Fibroblast of lung (primary cell): ENCODE results near the gene KRT6B. TPM values are rescaled to one million over a fixed set of nuclear protein-coding genes. Genes with fewer than 3 reads are reported as not detected.

Source experiments
- DNase-seq, 2 donors: peaks; one replicate each; pipeline versions ENCODE4 v3.0.0 to v3.0.0-alpha.2; 2010; ENCODE audit warnings: low read depth in 2 of 2
- H2AFZ ChIP-seq: 2 replicates; pipeline ENCODE4 v1.5.1; 2012; ENCODE audit warnings: low read length, control low read depth, inconsistent platforms
- H3K27ac ChIP-seq: 2 replicates; pipeline ENCODE4 v1.5.1; 2011; ENCODE audit warnings: low read length, control low read depth; ENCODE audit not compliant: insufficient read depth
- H3K27me3 ChIP-seq: 2 replicates; pipeline ENCODE4 v1.5.1; 2011; ENCODE audit warnings: mild to moderate bottlenecking, low read length; ENCODE audit not compliant: control insufficient read depth, insufficient read depth
- H3K36me3 ChIP-seq: 2 replicates; pipeline ENCODE4 v1.5.1; 2011; ENCODE audit warnings: low read length; ENCODE audit not compliant: control insufficient read depth, insufficient read depth
- H3K4me1 ChIP-seq: 2 replicates; pipeline ENCODE4 v1.5.1; 2011; ENCODE audit warnings: low read length; ENCODE audit not compliant: control insufficient read depth, insufficient read depth; ENCODE audit errors: extremely low read depth
- H3K4me2 ChIP-seq: 2 replicates; pipeline ENCODE4 v1.5.1; 2011; ENCODE audit warnings: low read length, control low read depth; ENCODE audit not compliant: insufficient read depth; ENCODE audit errors: extremely low read depth
- H3K4me3 ChIP-seq, 4 experiments: fragments of 200-600 bp in 1 of 4; sonication (generic) in 1 of 4; replicated peaks in 1 of 4; 2 replicates each; pipeline ENCODE4 v1.5.1; 2011 to 2016; ENCODE audit warnings: low read length in 4 of 4, low read depth in 3 of 4, mild to moderate bottlenecking in 3 of 4, control low read depth in 2 of 4, inconsistent platforms in 1 of 4, mixed read lengths in 1 of 4; ENCODE audit not compliant: insufficient read depth in 1 of 4; ENCODE audit errors: control extremely low read depth in 1 of 4
- H3K79me2 ChIP-seq: 2 replicates; pipeline ENCODE4 v1.5.1; 2012; ENCODE audit warnings: mild to moderate bottlenecking, low read length, inconsistent platforms; ENCODE audit not compliant: control insufficient read depth, insufficient read depth
- H3K9ac ChIP-seq: 2 replicates; pipeline ENCODE4 v1.5.1; 2011; ENCODE audit warnings: mild to moderate bottlenecking, low read length, control low read depth; ENCODE audit not compliant: insufficient read depth
- H3K9me3 ChIP-seq: 2 replicates; pipeline ENCODE4 v1.5.1; 2012; ENCODE audit warnings: low read depth, low read length; ENCODE audit not compliant: control insufficient read depth, insufficient read depth
- H4K20me1 ChIP-seq: 2 replicates; pipeline ENCODE4 v1.5.1; 2011; ENCODE audit warnings: low read length; ENCODE audit not compliant: control insufficient read depth, insufficient read depth; ENCODE audit errors: extremely low read depth
- EZH2 ChIP-seq: IDR thresholded peaks from 2 replicates; pipeline ENCODE4 v1.5.1; 2012; ENCODE audit warnings: low read length, control low read depth, mild to moderate bottlenecking; ENCODE audit errors: missing control alignments
- polyA plus RNA-seq, 2 donors: library from polyadenylated mRNA; depleted of rRNA in 1 of 2; stranded (reverse) in 1 of 2; unstranded in 1 of 2; fragments of >200 nt; gene quantifications; 2 replicates each; pipeline ENCODE4 v1.2.1, GENCODE V29; 2011 to 2012; ENCODE audit warnings: missing spikeins in 1 of 2
- total RNA-seq: library from RNA; depleted of rRNA; stranded (reverse); fragments of >200 nt; gene quantifications from 2 replicates; pipeline ENCODE4 v1.2.1, GENCODE V29; 2014
- TF ChIP-seq, protein P1 (sequence below), 2 donors: IDR thresholded peaks in 1 of 2; conservative IDR thresholded peaks in 1 of 2; 1 replicate in 1 of 2; 2 replicates in 1 of 2; pipeline ENCODE4 v1.5.1; 2011 to 2012; ENCODE audit warnings: low read length in 2 of 2, control low read depth in 1 of 2, inconsistent platforms in 1 of 2, low read depth in 1 of 2, mild to moderate bottlenecking in 1 of 2

KRT6B gene
- total and polyA plus RNA-seq, 2 donors (not counting 1 experiment from before 2014, with no cell fraction given): 0.07 TPM; not detected in 1

DNA sequence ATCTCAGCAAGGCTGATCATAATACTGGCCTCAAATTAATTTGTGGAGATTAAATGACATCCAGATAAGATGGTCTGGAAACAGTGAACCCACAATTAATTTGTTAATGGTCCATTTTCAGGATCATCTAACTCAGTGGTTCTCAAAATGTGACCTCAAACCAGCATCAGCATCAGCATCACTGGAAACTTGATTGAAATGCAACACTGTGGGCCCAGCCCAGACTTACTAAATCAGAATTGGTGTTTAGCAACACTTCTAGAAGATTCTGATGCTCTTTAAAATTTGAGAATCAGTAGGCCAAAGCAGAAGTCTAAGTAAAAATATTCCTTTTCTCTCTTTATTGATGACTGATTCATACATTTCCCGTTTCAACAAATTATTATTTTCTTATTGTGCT lies 35.2 kb downstream of the KRT6B start:
- no peak for DNase-seq
- H3K79me2 ChIP-seq: no peaks in the 10 kb centered on the region
- H3K4me3 ChIP-seq: no peak overlapping the region
- TF ChIP-seq EZH2: no peak
- TF ChIP-seq, protein P1, sequence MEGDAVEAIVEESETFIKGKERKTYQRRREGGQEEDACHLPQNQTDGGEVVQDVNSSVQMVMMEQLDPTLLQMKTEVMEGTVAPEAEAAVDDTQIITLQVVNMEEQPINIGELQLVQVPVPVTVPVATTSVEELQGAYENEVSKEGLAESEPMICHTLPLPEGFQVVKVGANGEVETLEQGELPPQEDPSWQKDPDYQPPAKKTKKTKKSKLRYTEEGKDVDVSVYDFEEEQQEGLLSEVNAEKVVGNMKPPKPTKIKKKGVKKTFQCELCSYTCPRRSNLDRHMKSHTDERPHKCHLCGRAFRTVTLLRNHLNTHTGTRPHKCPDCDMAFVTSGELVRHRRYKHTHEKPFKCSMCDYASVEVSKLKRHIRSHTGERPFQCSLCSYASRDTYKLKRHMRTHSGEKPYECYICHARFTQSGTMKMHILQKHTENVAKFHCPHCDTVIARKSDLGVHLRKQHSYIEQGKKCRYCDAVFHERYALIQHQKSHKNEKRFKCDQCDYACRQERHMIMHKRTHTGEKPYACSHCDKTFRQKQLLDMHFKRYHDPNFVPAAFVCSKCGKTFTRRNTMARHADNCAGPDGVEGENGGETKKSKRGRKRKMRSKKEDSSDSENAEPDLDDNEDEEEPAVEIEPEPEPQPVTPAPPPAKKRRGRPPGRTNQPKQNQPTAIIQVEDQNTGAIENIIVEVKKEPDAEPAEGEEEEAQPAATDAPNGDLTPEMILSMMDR (conservative IDR thresholded peaks at IDR 0.05 in 1 of 2, IDR thresholded peaks at IDR 0.05 in 1 of 2; ENCODE audit: low read depth in 1 of 2, low read length in 2 of 2): no peak
- H3K9ac ChIP-seq: no peak overlapping the region
- no peaks in the 10 kb centered on the region for H4K20me1 ChIP-seq
- H3K27ac ChIP-seq: no peak overlapping the region
- no peaks in the 10 kb centered on the region for H3K9me3 ChIP-seq
- peaks cover 4% of the 10 kb centered on the region for H3K4me1 ChIP-seq
- H2AFZ ChIP-seq: no peak overlapping the region
- H3K36me3 ChIP-seq: no peaks in the 10 kb centered on the region
- H3K27me3 ChIP-seq: peaks cover 2% of the 10 kb centered on the region
- H3K4me2 ChIP-seq: no peak overlapping the region

DNA sequence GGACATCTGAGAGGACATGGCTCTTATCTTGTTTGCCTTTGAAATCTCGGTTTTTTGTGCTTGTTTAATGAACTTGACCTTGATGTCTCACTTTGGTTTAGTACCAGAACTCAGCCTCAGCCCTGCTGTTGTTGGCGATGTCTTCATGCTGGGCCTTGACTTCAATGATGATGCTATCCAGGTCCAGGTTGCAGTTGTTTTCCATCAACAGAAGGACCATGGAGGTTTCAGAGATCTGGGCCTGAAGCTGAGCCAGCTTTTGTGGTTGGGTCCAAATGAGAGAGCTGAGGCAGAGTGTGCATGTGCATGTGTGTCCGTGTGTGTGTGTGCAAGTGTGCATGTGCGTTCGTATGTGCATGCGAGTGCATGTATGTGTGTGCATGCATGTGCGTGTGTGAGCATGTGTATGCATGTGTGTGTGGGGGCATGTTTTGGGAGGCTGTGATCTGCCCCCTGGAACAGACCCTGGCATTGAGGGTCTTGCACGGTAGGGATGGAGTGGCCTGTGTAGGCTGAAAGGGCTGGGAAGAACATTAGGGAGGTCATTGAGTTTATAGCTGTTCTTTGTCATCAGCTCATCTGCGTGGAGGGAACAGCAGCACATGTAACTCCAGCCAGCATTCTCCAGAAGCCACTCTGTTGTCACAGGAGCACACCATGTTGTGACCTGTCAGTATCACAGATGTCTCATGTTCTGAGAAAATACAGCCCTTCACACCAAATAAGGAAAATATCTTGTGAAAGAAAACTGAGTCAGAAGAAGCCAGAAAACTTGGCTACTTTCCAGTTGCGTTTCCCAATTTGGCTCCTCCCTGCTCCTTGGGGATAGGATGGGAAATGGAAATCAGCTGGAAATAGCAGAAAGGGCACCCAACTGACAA lies 35.8 kb downstream of the KRT6B start:
- peaks cover 2% of the 10 kb centered on the region for H3K27me3 ChIP-seq
- H3K36me3 ChIP-seq: no peaks in the 10 kb centered on the region
- no peak overlapping the region for H2AFZ ChIP-seq
- no peak overlapping the region for H3K4me2 ChIP-seq
- H4K20me1 ChIP-seq: no peaks in the 10 kb centered on the region
- H3K4me3 ChIP-seq: no peak overlapping the region
- peaks cover 4% of the 10 kb centered on the region for H3K4me1 ChIP-seq
- no peaks in the 10 kb centered on the region for H3K9me3 ChIP-seq
- TF ChIP-seq, protein P1 (conservative IDR thresholded peaks at IDR 0.05 in 1 of 2, IDR thresholded peaks at IDR 0.05 in 1 of 2; ENCODE audit: low read depth in 1 of 2, low read length in 2 of 2): no peak
- TF ChIP-seq EZH2: no peak
- no peak overlapping the region for H3K9ac ChIP-seq
- H3K27ac ChIP-seq: no peak overlapping the region
- peak; percentile 63 to 93 for DNase-seq
- no peaks in the 10 kb centered on the region for H3K79me2 ChIP-seq

DNA sequence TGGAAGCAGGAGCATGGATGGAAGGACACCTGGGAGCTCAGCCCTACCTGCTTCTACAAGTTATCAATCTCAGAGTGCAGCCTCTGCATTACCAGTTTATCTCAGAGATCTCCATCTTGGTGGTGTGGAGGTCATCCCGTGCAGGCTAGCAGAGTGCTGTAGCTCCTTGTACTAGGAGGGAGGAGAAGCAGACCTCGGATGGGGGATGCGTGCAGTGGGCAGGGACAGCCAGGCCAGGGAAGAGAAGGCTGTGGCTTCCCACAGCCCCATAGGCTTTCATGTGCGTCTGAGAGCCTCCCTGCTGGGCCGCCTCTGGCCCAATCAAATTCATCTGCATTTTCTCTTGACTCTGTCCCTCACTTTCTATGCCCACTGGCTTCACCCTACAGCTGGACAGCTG lies 37.0 kb downstream of the KRT6B start:
- Histone ChIP-seq H3K36me3 (no peaks in the 10 kb centered on the region), H3K4me2 (no peak overlapping the region), H2AFZ (no peak overlapping the region), H3K9me3 (no peaks in the 10 kb centered on the region), H3K4me3 (no peak overlapping the region), H3K4me1 (peaks cover 4% of the 10 kb centered on the region), H3K27ac (no peak overlapping the region), H3K9ac (no peak overlapping the region), H3K27me3 (no peaks in the 10 kb centered on the region), H4K20me1 (no peaks in the 10 kb centered on the region), H3K79me2 (no peaks in the 10 kb centered on the region)
- no peak for DNase-seq
- TF ChIP-seq EZH2: no peak
- TF ChIP-seq, protein P1 (conservative IDR thresholded peaks at IDR 0.05 in 1 of 2, IDR thresholded peaks at IDR 0.05 in 1 of 2; ENCODE audit: low read depth in 1 of 2, low read length in 2 of 2): no peak
